HG03064 (cell line): ENCODE data around the gene HCFC1.
"Not testable (repeated sequence)": the region's sequence is repeated elsewhere in the genome, so short reads cannot be mapped to it uniquely, and the experiment has no call there.

ENCODE experiments used
- ATAC-seq: cut with Tn5 transposase; IDR thresholded peaks from one replicate; pipeline ENCODE4 v1.9.1; 2021; ENCODE audit warnings: low read depth; ENCODE audit not compliant: unreplicated experiment

Gene HCFC1

GRCh38 chrX:154010330-154011087 is 38.9 kb upstream of the HCFC1 start:
- no peak for ATAC-seq

- ATAC-seq = no peak
Measured at GRCh38 chrX:154008521-154008920, 36.9 kb upstream of the HCFC1 start.

DNA sequence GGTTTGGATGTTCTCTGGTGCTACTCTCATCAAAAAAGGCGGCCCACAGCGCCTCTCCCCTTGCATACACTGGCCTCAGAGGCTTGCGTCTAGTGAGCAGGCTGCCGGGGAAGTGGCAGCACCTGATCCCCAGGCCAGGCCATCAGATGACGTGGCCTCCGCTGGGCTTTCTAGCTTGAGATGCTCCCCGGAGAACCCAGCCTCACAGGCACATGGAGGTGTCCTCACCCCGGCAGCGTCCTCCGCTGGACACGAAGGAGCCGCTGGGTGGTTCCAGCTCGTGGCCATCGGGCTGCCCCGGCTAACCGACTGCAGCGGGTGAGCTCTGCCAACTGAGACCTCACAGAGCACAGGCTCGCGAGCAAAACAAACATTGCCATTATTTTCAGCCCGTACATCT is 35.3 kb upstream of the HCFC1 start:
- no peak for ATAC-seq

DNA sequence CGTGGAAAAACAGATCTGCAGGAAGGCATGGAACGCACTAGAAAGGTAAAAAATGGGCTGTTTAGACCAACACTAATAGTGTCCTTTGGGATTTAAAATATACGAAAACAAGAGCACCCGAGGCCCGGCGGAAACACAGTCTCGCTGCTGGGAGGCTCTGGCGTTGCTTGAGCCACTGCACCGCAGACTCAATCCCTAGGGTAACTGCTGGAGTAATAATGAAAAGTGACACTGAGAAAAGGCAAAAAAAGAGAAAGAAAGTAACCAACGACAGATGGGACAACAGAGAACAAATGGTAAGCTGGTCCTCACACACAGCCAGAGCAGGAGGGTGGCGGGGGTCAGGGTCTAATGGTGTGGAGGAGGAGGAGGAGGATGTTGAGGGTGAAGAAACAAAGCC is 32.7 kb upstream of the HCFC1 start:
- ATAC-seq = no peak

- ATAC-seq = no peak
Measured at GRCh38 chrX:154002215-154002719, 30.6 kb upstream of the HCFC1 start.

DNA sequence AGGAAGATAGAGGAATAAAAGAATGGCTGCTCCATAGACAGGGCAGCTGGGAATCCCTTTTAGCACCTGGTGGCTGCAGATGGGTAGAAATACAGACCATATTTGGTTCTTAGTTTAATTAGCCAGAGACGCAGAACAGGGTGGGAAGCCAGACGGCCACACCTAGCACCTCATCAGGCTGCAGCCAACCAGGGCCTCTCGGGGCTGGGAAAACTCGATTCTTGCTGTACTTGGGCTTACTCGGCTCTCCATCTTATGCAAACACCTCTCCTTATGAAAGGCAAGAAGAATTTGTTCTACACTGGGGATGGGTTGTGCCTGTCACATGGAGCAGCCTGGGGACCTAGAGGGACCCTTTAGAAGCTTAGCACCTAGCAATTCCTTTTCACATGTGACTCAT is 28.4 kb upstream of the HCFC1 start:
- ATAC-seq = no peak

DNA sequence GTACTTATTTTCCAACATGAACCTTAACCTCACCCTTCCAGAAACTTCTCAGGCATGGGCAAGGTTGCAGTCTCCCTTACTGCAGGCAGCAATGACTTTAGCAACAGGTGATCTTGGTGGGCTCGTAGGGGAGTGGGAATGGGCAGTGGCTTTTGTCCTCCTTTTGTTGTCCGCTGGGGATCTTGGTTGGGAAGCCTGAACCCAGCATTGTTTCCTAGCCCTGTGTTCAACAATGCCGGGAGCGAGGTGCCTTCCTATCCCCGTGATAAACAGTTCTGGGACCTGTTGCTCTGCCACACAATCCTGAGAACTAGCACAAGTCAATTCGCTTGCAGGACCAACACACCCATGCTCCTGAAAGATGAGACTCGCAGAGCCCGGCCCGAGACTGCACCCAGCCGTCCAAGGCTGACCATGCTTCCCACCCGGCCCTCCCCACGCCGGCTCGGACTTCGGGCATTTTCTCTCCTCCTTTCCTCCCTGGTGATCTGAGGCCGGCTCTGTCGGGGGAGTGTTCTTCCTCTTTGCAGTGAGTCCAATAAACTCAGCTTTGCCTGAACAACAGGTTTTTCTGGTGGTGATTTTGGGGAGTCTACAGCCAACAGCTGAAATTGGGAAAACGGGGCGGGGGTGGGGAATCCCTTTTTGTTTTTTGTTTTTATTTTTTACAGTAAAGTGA is 27.9 kb upstream of the HCFC1 start:
- no peak for ATAC-seq

DNA sequence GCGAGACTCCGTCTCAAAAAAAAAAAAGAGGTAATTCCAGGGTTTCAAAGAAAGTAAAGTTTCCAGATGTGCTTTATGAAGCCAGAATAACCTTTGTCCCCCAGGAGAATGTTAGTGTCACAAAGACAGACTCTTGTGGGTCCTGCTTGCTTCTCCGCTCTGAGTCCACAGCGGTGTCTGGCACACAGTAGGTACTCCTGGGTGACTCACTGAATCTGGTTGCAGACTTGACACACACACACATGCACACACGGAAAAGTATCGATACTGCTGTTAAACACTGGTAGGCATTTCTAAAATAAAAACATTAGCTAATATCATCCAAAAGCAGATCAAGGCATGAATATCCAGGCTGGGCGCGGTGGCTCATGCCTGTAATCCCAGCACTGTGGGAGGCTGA is 23.9 kb upstream of the HCFC1 start:
- no peak for ATAC-seq

GRCh38 chrX:153994398-153994797 is 22.8 kb upstream of the HCFC1 start:
- ATAC-seq = not testable (repeated sequence)

DNA sequence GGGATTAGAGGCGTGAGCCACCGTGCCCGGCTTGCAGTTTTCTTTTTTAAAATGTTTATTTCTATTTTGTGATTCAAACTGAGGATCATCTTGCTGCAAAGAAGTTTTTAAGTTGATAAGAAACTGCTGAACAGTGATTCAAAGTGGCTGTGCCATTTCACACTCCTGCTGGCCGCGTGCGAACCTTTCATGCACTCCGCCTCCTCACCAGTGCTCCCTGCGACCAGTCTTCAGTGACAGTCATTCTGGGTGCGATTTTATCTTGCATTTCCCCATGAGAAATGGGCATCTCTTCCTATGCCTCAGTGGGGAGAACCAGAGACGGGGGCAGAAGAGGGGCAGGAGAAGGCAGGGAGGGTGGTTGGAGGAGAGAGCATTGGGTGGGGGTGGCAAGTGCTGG is 22.4 kb upstream of the HCFC1 start:
- no peak for ATAC-seq

GRCh38 chrX:153993079-153993478 is 21.5 kb upstream of the HCFC1 start:
- ATAC-seq = no peak

DNA sequence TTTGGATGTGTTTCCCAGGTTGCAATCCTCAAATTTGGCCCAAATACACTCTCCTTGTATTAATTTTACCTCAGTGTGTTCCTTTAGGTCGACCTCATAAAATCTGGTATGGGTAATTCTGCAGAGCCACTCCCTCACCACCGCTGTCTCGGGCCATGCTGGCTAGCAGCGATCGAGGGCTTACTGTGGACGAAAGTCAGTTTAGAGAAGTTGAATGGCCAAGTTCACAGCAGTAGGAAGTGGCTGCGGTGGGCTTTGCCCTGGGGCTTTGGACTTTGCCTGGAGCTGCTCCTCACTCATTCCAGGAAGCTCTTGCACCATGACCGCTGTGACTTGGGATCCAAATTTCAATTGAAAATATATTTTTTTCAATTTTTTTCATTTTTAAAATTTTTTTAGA is 20.6 kb upstream of the HCFC1 start:
- ATAC-seq = no peak

DNA sequence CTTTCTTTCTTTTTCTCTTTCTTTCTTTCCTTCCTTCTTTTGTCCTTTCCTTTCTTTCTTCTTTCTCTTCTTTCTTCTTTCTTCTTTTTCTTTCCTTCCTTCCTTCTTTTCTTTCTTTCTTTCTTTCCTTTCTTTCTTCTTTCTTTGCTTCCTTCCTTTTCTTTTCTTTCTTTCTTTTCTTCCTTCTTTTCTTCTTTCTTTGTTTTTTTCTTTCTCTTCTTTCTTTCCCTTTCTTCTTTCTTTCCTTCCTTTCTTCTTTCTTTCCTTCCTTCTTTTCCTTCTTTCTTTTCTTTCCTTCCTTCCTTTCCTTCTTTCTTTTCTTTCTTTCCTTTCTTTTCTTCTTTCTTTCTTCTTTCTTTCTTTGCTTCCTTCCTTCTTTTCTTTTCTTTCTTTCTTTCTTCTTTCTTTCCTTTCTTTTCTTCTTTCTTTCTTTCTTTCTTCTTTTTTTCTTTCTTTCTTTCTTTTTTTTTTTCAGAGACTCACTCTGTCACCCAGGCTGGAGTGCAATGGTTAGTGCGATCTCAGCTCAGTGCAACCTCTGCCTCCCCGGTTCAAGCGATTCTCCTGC is 19.5 kb upstream of the HCFC1 start:
- ATAC-seq = no peak

GRCh38 chrX:153989973-153990655 is 18.5 kb upstream of the HCFC1 start:
- ATAC-seq = no peak

DNA sequence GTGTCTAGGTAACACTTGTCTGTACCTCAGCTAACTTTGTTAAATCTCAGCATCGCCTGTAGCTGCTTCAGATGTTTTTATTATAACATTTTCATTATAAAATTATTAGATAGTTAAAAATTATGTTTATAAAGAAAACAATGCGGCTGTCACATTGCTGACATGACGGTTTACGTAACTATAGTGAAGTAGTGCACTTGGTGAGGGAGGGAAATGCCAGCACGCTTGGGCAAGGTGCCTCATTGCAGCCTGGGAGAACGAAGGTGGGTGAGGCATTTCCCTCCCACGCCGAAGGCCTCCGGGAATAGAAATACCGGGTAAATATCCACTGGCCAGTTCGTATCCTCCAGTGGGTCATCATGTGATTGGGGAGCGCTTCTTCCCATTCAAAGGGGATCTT is 16.9 kb upstream of the HCFC1 start:
- no peak for ATAC-seq

DNA sequence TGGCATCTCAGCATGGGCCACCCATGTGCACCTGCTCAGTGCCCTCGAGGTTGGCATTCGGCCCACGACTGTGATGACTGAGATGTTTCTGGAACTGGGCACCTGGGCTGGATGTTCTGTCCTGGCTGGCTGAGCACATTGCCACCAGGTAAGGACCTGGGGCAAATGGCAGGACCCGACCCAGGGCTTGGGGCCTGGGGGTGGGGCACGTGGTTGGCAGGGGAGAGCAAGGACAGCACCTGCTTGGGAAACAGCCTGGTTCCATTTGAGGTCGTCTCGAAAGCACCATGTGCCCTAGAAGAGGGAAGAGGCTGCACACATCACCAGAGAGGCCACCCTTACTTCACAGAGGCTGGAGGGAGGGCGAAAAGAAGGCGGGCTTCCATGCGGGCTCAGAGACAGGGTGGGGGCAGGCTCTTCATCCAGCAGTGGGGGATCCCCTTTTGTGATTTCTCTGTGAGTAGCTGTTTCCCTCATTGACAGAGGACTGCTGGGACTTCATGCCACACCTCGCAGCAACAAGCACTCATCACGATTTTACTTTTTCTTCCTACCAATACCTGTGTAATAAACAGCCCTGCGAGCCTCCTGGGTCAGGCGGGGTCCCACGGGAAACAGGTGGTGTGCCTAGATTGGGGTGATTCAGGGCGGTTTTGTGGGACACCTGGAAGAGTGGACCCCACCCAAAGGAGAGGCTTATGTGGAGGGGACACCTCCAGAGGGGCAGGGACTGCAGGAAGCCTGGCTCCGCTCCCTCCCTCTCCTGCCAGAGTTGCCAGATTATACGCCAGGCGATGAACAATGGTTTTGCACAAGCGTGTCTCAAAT is 12.9 kb upstream of the HCFC1 start:
- no peak for ATAC-seq

- ATAC-seq = no peak
Measured at GRCh38 chrX:153983321-153983801, 11.7 kb upstream of the HCFC1 start.

GRCh38 chrX:153981771-153982533 is 10.3 kb upstream of the HCFC1 start:
- ATAC-seq = no peak

GRCh38 chrX:153981231-153981630 is 9.6 kb upstream of the HCFC1 start:
- ATAC-seq = no peak
